ENCODE results near the gene CCDC183. TPM values are rescaled to one million over a fixed set of nuclear protein-coding genes. Genes with fewer than 3 reads are reported as not detected.
"Not testable (repeated sequence)": the region's sequence is repeated elsewhere in the genome, so short reads cannot be mapped to it uniquely, and the experiment has no call there.

The CCDC183 gene
- total RNA-seq, 2 experiments from 2014 or later = 0.26 to 0.91 TPM

- H3K4me1 Mint-ChIP-seq = no peaks in the 10 kb centered on the region
- no peak for DNase-seq
- no peak overlapping the region for H3K27ac Mint-ChIP-seq
- no peaks in the 10 kb centered on the region for H3K9me3 Mint-ChIP-seq (ENCODE audit: low read depth)
- H3K4me3 Mint-ChIP-seq = no peak overlapping the region
- peaks cover 2% of the 10 kb centered on the region for H3K36me3 Mint-ChIP-seq
- no peaks in the 10 kb centered on the region for H3K27me3 Mint-ChIP-seq
- CTCF ChIA-PET = interaction anchor here (1.1 kb wide), 1 partner anchor 206 kb away, joined by 3 read pairs; no protein-coding TSS in a partner anchor
- ATAC-seq = no peak
Observed at GRCh38 chr9:136829412-136829811, 33.3 kb downstream of the CCDC183 start.

- CTCF ChIA-PET = interaction anchor here (1.1 kb wide), 1 partner anchor 205 kb away, joined by 3 read pairs; no protein-coding TSS in a partner anchor
- H3K36me3 Mint-ChIP-seq = peaks cover 2% of the 10 kb centered on the region
- no peaks in the 10 kb centered on the region for H3K9me3 Mint-ChIP-seq (ENCODE audit: low read depth)
- no peak for ATAC-seq
- no peak overlapping the region for H3K4me3 Mint-ChIP-seq
- H3K4me1 Mint-ChIP-seq = no peaks in the 10 kb centered on the region
- no peak for DNase-seq
- H3K27me3 Mint-ChIP-seq = no peaks in the 10 kb centered on the region
- no peak overlapping the region for H3K27ac Mint-ChIP-seq
Observed at GRCh38 chr9:136829981-136830885, 34.1 kb downstream of the CCDC183 start.

- Mint-ChIP-seq H3K27me3 (no peaks in the 10 kb centered on the region), H3K4me3 (no peak overlapping the region), H3K4me1 (no peaks in the 10 kb centered on the region), H3K9me3 (ENCODE audit: low read depth) (no peaks in the 10 kb centered on the region), H3K27ac (no peak overlapping the region), H3K36me3 (peaks cover 2% of the 10 kb centered on the region)
- CTCF ChIA-PET = no interaction called here
- ATAC-seq (no peak), DNase-seq (no peak)
Observed at GRCh38 chr9:136831002-136831719, 35.0 kb downstream of the CCDC183 start.

- Mint-ChIP-seq H3K27me3 (no peaks in the 10 kb centered on the region), H3K9me3 (ENCODE audit: low read depth) (no peaks in the 10 kb centered on the region), H3K27ac (no peak overlapping the region), H3K36me3 (peaks cover 2% of the 10 kb centered on the region), H3K4me3 (no peak overlapping the region), H3K4me1 (no peaks in the 10 kb centered on the region)
- ATAC-seq (no peak), DNase-seq (no peak)
- CTCF ChIA-PET = no interaction called here
Observed at GRCh38 chr9:136831720-136832104, 35.6 kb downstream of the CCDC183 start.

DNA sequence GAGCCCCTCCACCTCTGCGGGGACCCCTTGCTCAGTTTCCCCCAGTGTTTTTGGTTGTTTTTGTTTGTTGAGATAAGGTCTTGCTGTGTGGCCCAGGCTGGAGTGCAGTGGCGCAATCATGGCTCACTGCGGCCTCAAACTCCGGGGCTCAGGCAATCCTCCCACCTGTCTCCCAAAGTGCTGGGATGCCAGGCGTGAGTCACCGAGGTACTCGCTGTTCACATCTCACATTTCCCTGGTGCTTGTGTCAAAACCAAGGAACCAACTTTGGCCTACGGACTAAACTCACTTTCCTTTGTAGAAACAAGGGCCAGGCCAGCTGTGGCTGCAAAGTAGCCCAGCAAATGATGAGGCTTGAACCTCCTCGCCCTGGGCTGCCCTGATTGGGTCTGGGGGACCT lies 36.4 kb downstream of the CCDC183 start:
- CTCF ChIA-PET = no interaction called here
- no peaks in the 10 kb centered on the region for H3K27me3 Mint-ChIP-seq
- H3K4me3 Mint-ChIP-seq = no peak overlapping the region
- no peak for DNase-seq
- no peak overlapping the region for H3K27ac Mint-ChIP-seq
- no peaks in the 10 kb centered on the region for H3K4me1 Mint-ChIP-seq
- H3K36me3 Mint-ChIP-seq = peaks cover 2% of the 10 kb centered on the region
- no peak for ATAC-seq
- H3K9me3 Mint-ChIP-seq (ENCODE audit: low read depth) = no peaks in the 10 kb centered on the region

- not testable (repeated sequence) for H3K4me3 Mint-ChIP-seq; ATAC-seq; H3K4me1 Mint-ChIP-seq; H3K36me3 Mint-ChIP-seq; H3K9me3 Mint-ChIP-seq (ENCODE audit: low read depth); DNase-seq; H3K27ac Mint-ChIP-seq; H3K27me3 Mint-ChIP-seq
- CTCF ChIA-PET = interaction anchor here (1.3 kb wide), 1 partner anchor 9 kb away, joined by 7 read pairs; the partner anchor contains the start of gene AJM1
Observed at GRCh38 chr9:136833381-136834048, 37.4 kb downstream of the CCDC183 start.

DNA sequence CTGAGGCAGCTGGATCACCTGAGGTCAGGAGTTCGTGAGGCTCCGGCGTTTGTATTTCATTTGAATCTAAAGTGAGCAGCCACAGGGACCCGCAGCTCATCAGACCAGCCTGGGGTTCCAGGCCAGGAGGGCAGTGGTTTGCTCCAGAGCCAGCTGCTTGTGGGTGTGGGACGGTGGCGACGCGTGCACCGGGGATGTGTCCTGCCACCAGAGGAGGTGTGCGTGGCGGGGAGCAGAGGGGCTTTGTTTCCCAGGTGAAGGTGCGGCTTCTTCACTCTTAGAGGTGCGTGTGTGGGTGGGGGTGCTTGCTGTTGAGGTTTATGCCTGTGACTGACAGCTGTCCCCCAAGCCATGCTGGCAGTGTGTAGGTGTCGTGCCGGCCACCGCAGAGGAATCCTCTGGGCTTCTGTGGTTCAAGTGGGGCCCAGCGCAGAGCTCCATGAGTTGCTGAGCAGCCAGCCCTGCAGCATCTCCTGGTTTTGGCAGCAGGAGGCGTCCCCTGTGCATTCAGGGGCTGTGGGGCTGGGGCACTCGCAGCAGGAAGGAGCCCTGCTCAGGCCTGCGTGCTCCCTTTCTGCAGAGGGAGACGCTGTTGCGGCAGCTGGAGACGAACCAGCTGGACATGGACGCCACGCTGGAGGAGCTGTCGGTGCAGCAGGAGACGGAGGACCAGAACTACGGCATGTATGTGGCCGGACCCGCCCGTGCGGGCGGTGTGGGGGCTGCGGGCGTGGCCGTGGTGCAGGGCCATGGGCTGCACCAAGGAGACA lies 39.2 kb downstream of the CCDC183 start:
- ATAC-seq = no peak
- Mint-ChIP-seq H3K4me3 (no peak overlapping the region), H3K36me3 (peaks cover 2% of the 10 kb centered on the region), H3K9me3 (ENCODE audit: low read depth) (no peaks in the 10 kb centered on the region), H3K27me3 (no peaks in the 10 kb centered on the region), H3K4me1 (no peaks in the 10 kb centered on the region), H3K27ac (no peak overlapping the region)
- DNase-seq = no peak
- CTCF ChIA-PET = interaction anchor here (1.4 kb wide), 1 partner anchor 11 kb away, joined by 4 read pairs; no protein-coding TSS in a partner anchor

DNA sequence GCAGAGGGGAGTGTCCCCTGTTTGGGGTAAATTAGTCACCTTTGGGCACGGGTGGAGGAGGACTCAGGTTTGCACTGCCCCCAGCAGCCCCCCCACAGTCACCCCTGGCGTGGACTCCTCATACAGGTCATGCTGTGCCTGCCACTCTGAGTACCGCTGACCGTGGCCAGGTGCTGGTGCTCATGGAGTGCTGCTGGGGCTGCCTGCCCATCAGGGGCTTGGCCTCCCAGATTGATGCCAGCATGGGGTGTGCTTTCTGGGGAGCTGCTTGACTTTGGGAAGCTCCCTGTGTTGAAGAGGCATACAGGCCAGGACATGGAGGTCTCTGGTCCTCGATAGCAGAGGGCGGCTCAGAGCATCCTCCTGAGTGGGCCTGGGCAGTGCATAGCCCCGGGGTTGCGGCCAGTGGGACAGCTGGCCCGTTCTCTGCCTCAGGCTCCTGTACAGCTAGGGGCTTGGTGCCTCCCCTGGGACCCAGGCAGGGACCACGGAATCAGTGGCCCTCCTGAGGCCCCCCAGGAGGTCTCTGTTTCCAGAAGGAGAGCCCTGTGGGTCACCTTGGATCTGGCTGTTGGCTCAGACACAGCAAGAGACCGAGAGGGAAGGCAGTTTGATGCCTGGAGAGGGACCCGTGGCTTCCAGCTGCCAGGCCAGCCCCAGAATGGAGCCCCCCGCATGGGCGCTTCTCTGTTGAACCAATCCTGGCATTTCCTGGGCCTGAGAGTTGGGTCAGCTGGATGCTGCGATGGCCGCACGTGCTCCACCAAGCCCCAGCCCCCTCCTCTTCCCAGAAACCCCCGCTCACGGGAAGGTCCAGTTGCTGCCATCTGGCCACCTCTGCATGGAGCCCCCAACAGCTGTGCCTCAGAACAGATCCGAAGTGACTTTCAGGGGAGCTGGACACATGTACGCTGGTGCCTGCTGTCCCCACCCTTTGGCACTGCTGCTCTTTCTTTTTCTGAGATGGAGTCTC lies 40.1 kb downstream of the CCDC183 start:
- CTCF ChIA-PET = interaction anchor here (0.7 kb wide), 1 partner anchor 44 kb away, joined by 3 read pairs; no protein-coding TSS in a partner anchor
- ATAC-seq (no peak), DNase-seq (no peak)
- Mint-ChIP-seq H3K4me3 (no peak overlapping the region), H3K27me3 (no peaks in the 10 kb centered on the region), H3K27ac (no peak overlapping the region), H3K4me1 (no peaks in the 10 kb centered on the region), H3K9me3 (ENCODE audit: low read depth) (no peaks in the 10 kb centered on the region), H3K36me3 (peaks cover 1% of the 10 kb centered on the region)

DNA sequence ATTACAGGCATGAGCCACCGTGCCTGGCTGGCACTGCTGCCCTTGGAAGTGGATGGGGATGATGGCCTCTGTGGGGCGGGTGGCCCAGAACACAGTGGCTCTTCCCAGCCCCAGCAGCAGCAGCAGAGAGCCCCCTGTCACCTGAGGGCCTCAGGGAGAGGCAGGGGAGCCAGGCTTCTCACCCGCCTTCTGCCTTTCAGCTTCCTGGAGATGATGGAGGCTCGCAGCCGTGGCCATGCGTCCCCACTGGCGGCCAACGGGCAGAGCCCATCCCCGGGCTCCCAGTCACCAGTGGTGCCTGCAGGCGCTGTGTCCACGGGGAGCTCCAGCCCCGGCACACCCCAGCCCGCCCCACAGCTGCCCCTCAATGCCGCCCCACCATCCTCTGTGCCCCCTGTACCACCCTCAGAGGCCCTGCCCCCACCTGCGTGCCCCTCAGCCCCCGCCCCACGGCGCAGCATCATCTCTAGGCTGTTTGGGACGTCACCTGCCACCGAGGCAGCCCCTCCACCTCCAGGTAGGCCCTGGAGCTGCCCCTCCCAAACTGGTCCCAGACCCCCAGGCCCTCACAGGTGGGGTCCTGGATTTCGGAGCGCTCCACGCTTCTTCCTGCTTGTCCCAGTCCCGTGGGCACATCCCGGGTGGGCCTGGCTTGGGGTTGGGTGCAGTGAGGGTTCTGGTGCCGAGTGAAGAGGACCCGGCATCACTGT lies 41.2 kb downstream of the CCDC183 start:
- CTCF ChIA-PET = no interaction called here
- H3K9me3 Mint-ChIP-seq (ENCODE audit: low read depth) = no peaks in the 10 kb centered on the region
- H3K27ac Mint-ChIP-seq = no peak overlapping the region
- no peak overlapping the region for H3K4me3 Mint-ChIP-seq
- no peaks in the 10 kb centered on the region for H3K36me3 Mint-ChIP-seq
- no peak for ATAC-seq
- DNase-seq = no peak
- no peaks in the 10 kb centered on the region for H3K27me3 Mint-ChIP-seq
- peaks cover 4% of the 10 kb centered on the region for H3K4me1 Mint-ChIP-seq

DNA sequence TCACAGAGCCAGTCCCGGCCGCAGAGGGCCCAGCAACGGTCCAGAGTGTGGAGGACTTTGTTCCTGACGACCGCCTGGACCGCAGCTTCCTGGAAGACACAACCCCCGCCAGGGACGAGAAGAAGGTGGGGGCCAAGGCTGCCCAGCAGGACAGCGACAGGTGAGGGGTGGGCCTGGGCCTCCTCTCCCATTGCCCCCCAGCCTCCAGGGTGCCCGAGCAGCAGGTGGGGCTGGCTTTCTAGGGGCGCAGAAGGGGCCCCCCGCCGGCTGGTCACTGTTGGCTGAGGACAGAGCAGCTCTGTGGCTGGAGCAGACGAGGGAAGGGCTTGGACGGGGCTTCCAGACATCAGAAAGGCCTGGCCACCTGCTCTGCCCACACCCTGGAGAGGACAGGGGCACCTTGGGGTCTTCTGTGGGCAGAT lies 41.7 kb downstream of the CCDC183 start:
- DNase-seq; H3K36me3 Mint-ChIP-seq; ATAC-seq; H3K27me3 Mint-ChIP-seq; H3K4me1 Mint-ChIP-seq; H3K9me3 Mint-ChIP-seq (ENCODE audit: low read depth); H3K4me3 Mint-ChIP-seq; CTCF ChIA-PET; H3K27ac Mint-ChIP-seq: not testable (repeated sequence)

DNA sequence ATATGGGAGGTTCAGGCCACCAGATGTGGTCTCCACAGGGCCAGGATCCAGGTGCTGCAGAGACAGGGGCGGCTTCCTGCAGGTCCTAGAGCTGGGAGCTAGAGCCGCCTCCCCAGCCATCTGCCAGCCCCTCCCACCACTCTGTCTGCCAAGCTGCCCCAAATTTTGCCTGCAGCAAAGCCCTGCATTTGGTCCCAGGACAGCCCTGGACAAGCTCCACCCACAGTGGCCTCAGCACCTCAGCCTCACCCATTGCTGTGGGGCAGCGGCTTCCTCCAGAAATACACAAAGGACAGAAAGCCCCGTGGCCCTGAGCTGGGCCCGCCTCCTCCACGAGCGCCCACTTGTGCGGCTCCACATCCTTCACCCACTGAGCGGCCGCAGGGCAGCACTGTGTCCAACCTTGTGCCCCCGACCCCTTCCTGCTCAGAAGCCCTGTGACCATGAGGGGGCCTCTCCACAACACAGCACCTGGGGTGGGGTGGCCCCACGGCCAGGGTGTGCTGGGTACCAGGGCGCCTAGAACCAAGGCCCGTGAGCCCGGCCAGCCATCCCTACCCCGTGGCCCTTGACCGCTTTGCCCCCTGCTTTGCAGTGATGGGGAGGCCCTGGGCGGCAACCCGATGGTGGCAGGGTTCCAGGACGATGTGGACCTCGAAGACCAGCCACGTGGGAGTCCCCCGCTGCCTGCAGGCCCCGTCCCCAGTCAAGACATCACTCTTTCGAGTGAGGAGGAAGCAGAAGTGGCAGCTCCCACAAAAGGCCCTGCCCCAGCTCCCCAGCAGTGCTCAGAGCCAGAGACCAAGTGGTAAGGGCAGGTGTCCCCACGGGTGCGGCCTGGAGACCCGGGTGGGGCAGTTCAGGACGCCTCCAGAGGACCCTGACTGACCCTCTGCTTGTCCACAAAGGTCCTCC lies 42.4 kb downstream of the CCDC183 start:
- Mint-ChIP-seq H3K27ac (no peak overlapping the region), H3K36me3 (no peaks in the 10 kb centered on the region), H3K27me3 (no peaks in the 10 kb centered on the region), H3K9me3 (ENCODE audit: low read depth) (no peaks in the 10 kb centered on the region), H3K4me3 (no peak overlapping the region), H3K4me1 (peaks cover 7% of the 10 kb centered on the region)
- CTCF ChIA-PET = no interaction called here
- ATAC-seq (no peak), DNase-seq (no peak)

All from activated CD8-positive, alpha-beta memory T cell treated with anti-CD3 and anti-CD28 coated beads, Interleukin-2, amount 10 ng/mL, durations not matched to agents 7 days and 5 days (primary cell).